Measurements from ENCODE around the gene IL17F. TPM values are rescaled to one million over a fixed set of nuclear protein-coding genes. Genes with fewer than 3 reads are reported as not detected.

IL17F gene
- total and polyA plus RNA-seq, 8 donors: not detected

GRCh38 chr6:52284131-52284459 lies 39.8 kb upstream of the IL17F start:
- Histone ChIP-seq H3K27ac (peak overlapping the region; percentile 39 to 90 (median 79)), H3K9me3 (no peaks in the 10 kb centered on the region), H3K27me3 (no peaks in the 10 kb centered on the region), H3K36me3 (peaks cover 26 to 37% (median 36%) of the 10 kb centered on the region in 4 donors), H3K4me3 (peak overlapping the region; percentile 78 to 92 (median 82)), H3K4me1 (peaks cover 0 to 36% (median 18%) of the 10 kb centered on the region in 4 donors)
- WGBS, 5 donors: 0 to 1% (median 0%) methylated on average over 13 to 14 of the region's 14 CpGs
- DNase-seq: no peak
- intact Hi-C loops (cut with DNase I; ENCODE audit: low total_unique reads): no loop called here
- TF ChIP-seq CTCF (IDR thresholded peaks at IDR 0.05): no peak
- TF ChIP-seq POLR2A (IDR thresholded peaks at IDR 0.05): no peak
- TF ChIP-seq POLR2AphosphoS5 (IDR thresholded peaks at IDR 0.05): no peak
- no peak for TF ChIP-seq EP300 (IDR thresholded peaks at IDR 0.05)

- no peak for DNase-seq
- Histone ChIP-seq H3K27me3 (no peaks in the 10 kb centered on the region), H3K4me3 (peak overlapping the region in 2 of 4 donors; percentile 82 to 92), H3K9me3 (no peaks in the 10 kb centered on the region), H3K4me1 (peaks cover 0 to 36% (median 18%) of the 10 kb centered on the region in 4 donors), H3K27ac (no peak overlapping the region), H3K36me3 (peaks cover 34 to 47% (median 46%) of the 10 kb centered on the region in 4 donors)
- TF ChIP-seq POLR2AphosphoS5 (IDR thresholded peaks at IDR 0.05): no peak
- no peak for TF ChIP-seq EP300 (IDR thresholded peaks at IDR 0.05)
- no peak for TF ChIP-seq POLR2A (IDR thresholded peaks at IDR 0.05)
- no peak for TF ChIP-seq CTCF (IDR thresholded peaks at IDR 0.05)
- intact Hi-C loops (cut with DNase I; ENCODE audit: low total_unique reads): no loop called here
- WGBS, 5 donors: 36 to 56% (median 46%) methylated on average over 6 of the region's 6 CpGs
Observed at GRCh38 chr6:52283111-52283510, 38.8 kb upstream of the IL17F start.

GRCh38 chr6:52276130-52276529 lies 31.8 kb upstream of the IL17F start:
- intact Hi-C loops (cut with DNase I; ENCODE audit: low total_unique reads): no loop called here
- Histone ChIP-seq H3K27me3 (no peaks in the 10 kb centered on the region), H3K36me3 (peaks cover 55 to 98% (median 97%) of the 10 kb centered on the region in 4 donors), H3K27ac (no peak overlapping the region), H3K4me1 (peaks cover 6 to 9% (median 7%) of the 10 kb centered on the region in 4 donors), H3K4me3 (no peak overlapping the region), H3K9me3 (no peaks in the 10 kb centered on the region)
- TF ChIP-seq POLR2A (IDR thresholded peaks at IDR 0.05): no peak
- no peak for TF ChIP-seq POLR2AphosphoS5 (IDR thresholded peaks at IDR 0.05)
- no peak for TF ChIP-seq EP300 (IDR thresholded peaks at IDR 0.05)
- TF ChIP-seq CTCF (IDR thresholded peaks at IDR 0.05): no peak
- WGBS, 5 donors: 92 to 95% (median 95%) methylated on average over 10 of the region's 10 CpGs
- no peak for DNase-seq

GRCh38 chr6:52271852-52272460 lies 27.7 kb upstream of the IL17F start:
- Histone ChIP-seq H3K4me3 (no peak overlapping the region), H3K36me3 (peaks cover 54 to 100% (median 99%) of the 10 kb centered on the region in 4 donors), H3K27ac (peak overlapping the region; percentile 22 to 84 (median 47)), H3K9me3 (no peaks in the 10 kb centered on the region), H3K4me1 (peaks cover 7 to 10% (median 8%) of the 10 kb centered on the region in 4 donors), H3K27me3 (no peaks in the 10 kb centered on the region)
- intact Hi-C loops (cut with DNase I; ENCODE audit: low total_unique reads): no loop called here
- WGBS, 5 donors: 47 to 63% (median 55%) methylated on average over 9 of the region's 9 CpGs
- DNase-seq: peak in 1 of 2 donors; percentile 72
- no peak for TF ChIP-seq EP300 (IDR thresholded peaks at IDR 0.05)
- no peak for TF ChIP-seq POLR2AphosphoS5 (IDR thresholded peaks at IDR 0.05)
- TF ChIP-seq CTCF (IDR thresholded peaks at IDR 0.05): no peak

All from stomach (tissue), 9 donors.